T-helper 2 cell treated with Interferon-gamma antibody and Interleukin-4, amounts not matched to agents 100 ng/mL and 5 ng/mL, for 36 hours (primary cell): Measurements from ENCODE around the gene CDC20. TPM values are rescaled to one million over a fixed set of nuclear protein-coding genes. Genes with fewer than 3 reads are reported as not detected.

Experiments used
- intact Hi-C: fragments of 100-400 bp; cut with micrococcal nuclease; formaldehyde crosslinking; loops from one replicate; pipeline ENCODE4 v1.15.1; 2023
- total RNA-seq: library from RNA; stranded (reverse); gene quantifications from 2 replicates; pipeline ENCODE4 v1.2.3, GENCODE V29; 2022

The CDC20 gene
- total RNA-seq, 1 donor from 2014 or later = 166 TPM

GRCh38 chr1:43327549-43328292 is 31.1 kb upstream of the CDC20 start:
- intact Hi-C loops = no loop called here

- intact Hi-C loops = no loop called here
Measured at GRCh38 chr1:43329995-43330751, 28.6 kb upstream of the CDC20 start.

- intact Hi-C loops = no loop called here
Measured at GRCh38 chr1:43331688-43332087, 27.1 kb upstream of the CDC20 start.

- intact Hi-C loops = no loop called here
Measured at GRCh38 chr1:43334453-43335205, 24.2 kb upstream of the CDC20 start.

- intact Hi-C loops = no loop called here
Measured at GRCh38 chr1:43337588-43337987, 21.2 kb upstream of the CDC20 start, which contains the start of gene MPL. TSS of gene MPL (plus strand) at chr1:43337818. CDS start at chr1:43337849, 31 bp downstream.

DNA sequence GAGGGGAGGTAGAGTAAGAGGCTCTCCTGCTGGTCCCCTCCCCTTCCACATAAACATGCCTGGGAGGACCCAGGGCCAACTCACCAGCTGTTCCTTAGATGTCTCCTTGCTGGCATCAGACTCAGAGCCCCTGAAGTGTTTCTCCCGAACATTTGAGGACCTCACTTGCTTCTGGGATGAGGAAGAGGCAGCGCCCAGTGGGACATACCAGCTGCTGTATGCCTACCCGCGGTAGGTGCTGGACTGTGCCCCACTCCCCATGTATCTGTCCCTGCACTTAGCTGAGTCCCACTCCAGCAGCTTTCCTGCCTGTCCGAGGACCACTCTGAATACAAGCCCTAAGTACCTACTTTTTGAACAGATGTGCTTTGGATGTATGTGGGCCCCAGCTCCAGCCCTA is 20.8 kb upstream of the CDC20 start:
- intact Hi-C loops = no loop called here

DNA sequence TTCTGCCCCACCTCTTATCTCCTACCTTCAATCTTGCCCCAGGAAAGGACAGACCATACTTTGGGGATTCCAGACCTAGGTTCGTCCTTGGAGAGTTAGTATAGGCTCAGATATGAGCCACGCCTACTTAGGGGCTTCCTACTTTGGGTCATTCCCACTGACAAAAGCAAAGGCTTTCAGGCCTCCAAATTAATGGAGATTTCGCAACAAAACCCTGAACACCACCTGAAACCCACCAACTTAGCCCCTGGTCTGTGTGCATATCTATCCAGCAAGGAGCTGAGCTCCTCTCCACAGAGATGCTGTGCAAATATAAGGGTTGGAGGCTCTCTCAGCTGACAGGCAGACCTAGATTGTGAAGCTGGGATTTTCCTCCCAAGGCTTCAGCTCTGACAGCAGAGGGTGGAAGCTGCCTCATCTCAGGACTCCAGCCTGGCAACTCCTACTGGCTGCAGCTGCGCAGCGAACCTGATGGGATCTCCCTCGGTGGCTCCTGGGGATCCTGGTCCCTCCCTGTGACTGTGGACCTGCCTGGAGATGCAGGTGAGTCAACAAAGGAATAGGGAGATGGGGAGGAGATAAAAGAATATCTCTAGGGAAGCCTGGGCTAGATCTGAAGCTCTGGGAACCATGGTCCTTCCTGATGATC is 19.1 kb upstream of the CDC20 start:
- intact Hi-C loops = no loop called here

DNA sequence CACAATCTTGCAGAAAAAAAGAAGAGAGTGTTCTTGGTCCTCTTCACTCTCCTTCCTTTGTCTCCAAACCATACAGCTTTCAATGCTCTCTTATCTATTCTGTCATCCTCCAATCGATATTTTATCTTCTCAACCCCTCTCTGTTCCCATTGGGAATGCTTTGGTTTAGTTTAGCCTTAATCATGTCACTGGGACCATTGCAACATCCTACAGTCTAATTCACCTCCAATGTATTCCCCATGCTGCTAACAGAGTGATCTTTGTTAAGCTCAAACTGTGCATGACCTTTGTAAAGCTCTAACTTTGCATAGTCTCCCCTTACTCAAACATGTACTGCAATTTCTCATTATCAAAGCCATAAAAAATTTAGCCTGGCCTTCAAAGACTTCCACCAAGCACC is 18.2 kb upstream of the CDC20 start:
- intact Hi-C loops = no loop called here

- intact Hi-C loops = no loop called here
Measured at GRCh38 chr1:43344267-43344850, 14.4 kb upstream of the CDC20 start.

GRCh38 chr1:43345120-43345519 is 13.7 kb upstream of the CDC20 start:
- intact Hi-C loops = no loop called here

- intact Hi-C loops = no loop called here
Measured at GRCh38 chr1:43346636-43347035, 12.1 kb upstream of the CDC20 start.

DNA sequence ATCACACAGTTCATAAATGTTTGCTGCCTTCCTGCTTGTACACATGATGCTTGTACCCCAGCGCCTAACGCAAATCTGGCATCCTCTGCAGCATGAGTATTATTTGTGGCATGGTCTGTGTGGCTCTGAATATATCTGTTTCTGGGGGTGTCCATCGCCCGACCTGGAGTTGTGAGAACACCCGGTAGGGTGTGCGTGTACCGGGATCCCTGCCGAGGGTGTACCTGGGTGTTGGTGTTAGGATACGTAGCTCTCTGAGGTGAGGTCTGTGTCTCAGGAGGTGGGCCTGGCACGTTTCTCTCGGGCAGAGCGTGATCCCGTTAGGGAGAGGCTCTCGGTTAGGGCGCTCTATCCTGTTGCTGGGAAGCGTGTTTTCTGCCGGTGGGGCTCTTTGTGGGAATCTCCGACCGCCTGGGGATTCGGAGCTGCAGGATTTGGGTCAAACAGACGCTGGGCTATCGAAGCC is 10.4 kb upstream of the CDC20 start:
- intact Hi-C loops = no loop called here

- intact Hi-C loops = no loop called here
Measured at GRCh38 chr1:43348809-43349593, 9.8 kb upstream of the CDC20 start.

DNA sequence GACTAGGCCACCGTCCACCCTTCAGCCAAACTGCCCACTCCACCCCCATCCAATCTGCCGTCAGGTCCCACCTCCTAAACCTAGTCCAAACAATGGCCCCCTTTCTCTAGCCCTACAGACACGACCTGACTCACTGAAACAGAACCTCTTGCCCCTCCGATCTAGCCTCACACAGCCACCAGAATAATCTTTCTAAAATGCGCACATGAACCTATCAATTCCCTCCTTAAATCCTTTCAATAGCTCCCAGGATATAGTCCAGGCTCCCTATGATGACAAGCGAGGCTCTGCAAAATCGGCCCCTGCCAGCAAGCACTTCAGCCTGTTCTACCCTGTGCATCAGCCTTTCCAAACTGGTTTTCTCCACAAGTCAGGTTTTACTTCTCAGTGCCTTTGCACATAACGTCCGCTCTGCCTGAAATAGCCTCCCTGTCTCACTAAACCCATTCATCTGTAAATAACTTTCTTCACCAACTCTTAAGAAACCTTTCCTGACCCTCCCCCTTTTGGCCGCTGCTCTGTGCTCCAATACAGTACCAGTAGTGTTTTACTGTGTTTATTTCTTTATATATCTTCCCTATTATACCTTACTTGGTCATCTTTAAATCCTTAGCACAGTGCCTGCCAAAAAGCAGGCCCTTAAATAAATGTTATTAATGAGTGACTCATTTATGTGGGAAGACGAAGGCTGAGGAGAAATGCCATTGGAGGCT is 9.0 kb upstream of the CDC20 start:
- intact Hi-C loops = no loop called here

GRCh38 chr1:43350976-43351375 is 7.8 kb upstream of the CDC20 start:
- intact Hi-C loops = no loop called here

DNA sequence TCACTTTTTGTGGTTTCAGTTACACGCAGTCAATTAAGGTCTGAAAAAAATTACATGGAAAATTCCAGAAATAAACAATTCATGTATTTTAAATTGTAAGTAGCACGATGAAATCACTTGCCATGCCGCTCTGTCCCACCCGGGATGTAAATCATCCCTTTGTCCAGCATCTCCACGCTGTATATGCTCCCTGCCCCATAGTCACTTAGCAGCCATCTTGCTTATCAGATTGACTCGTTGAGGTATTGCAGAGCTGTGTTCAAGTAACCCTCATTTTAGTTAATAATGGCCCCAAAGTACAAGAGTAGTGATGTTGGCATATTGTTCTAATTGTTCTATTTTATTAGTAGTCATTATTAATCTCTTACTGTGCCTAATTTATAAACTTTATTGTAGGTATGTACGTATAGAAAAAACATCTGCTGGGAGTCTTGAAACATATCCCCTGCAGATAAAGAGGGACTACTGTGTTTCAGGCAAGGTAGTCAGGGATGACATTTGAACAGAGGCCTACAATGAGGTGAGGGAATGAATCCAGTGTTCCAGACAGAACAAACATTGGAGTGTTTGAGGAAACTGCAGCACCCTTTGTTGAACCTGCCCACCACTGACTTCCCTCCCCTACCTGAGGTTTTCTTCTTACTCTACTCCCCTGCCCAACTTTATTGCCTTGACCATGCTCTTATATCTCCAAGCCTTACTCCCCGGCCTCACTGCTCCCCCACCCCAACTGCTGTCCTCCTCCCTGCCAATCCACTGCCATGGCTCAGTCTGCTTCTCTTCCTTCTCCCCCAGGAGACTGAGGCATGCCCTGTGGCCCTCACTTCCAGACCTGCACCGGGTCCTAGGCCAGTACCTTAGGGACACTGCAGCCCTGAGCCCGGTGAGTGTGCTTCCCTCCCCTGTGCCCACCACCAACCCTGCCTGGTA is 7.1 kb upstream of the CDC20 start:
- intact Hi-C loops = no loop called here

DNA sequence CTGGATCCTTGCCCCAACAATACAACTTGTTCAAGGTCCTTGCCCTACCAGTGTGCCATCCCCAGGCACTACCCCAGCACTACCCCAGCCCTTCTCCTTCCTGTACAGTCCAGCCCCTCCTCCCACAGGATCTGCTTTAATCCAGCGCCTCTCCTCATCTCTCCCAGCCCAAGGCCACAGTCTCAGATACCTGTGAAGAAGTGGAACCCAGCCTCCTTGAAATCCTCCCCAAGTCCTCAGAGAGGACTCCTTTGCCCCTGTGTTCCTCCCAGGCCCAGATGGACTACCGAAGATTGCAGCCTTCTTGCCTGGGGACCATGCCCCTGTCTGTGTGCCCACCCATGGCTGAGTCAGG is 6.5 kb upstream of the CDC20 start:
- intact Hi-C loops = no loop called here

DNA sequence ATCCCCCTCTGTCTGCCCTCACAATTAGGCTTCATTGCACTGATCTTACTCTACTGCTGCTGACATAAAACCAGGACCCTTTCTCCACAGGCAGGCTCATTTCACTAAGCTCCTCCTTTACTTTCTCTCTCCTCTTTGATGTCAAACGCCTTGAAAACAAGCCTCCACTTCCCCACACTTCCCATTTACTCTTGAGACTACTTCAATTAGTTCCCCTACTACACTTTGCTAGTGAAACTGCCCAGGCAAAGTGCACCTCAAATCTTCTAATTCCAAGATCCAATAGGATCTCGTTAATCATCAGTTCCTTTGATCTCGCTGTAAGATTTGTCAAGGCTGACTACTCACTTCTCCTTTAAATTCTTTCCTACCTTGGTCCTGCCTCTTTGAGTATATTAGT is 5.9 kb upstream of the CDC20 start:
- intact Hi-C loops = no loop called here

DNA sequence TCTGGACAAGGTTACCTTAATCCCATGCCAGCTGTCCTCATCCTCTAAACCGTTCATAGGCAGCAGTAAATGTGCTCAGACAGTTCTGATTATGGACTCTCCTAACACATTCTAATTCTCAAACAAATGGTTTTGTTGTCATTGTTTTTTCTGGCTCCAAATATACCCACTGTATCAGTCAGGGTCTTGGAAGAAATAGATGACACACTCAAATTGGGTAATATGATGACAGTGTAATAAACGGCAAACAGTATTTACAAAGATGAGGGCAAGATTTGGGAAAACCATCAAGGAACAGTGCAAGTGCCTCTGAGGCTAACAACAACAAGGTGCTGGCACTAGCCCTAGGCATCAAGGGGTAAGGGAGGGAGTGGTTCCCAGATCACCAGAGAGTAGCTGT is 4.3 kb upstream of the CDC20 start:
- intact Hi-C loops = no loop called here
